GM12891 (cell line): ENCODE results near the gene SELENOW.
"Not testable (repeated sequence)": the region's sequence is repeated elsewhere in the genome, so short reads cannot be mapped to it uniquely, and the experiment has no call there.

Experiments
- DNase-seq: peaks from one replicate; pipeline ENCODE4 v3.0.0; 2011; ENCODE audit warnings: low spot score; ENCODE audit not compliant: insufficient read length
- FAIRE-seq: peaks from 2 replicates; lab custom pipeline; 2011; peaks lifted over from hg19 to GRCh38; lab: Jason Lieb, UNC
- PAX5 ChIP-seq: IDR thresholded peaks from 2 replicates; pipeline ENCODE4 v1.6.1; 2011; ENCODE audit warnings: low read length, moderate library complexity, mild to moderate bottlenecking; ENCODE audit not compliant: insufficient read depth, severe bottlenecking
- POLR2A ChIP-seq: IDR thresholded peaks from 2 replicates; pipeline ENCODE4 v1.6.1; 2011; ENCODE audit warnings: low read depth, low read length, control low read depth
- POLR2AphosphoS5 ChIP-seq: IDR thresholded peaks from 2 replicates; pipeline ENCODE4 v1.6.1; 2011; ENCODE audit warnings: low read depth, low read length, control low read depth
- POU2F2 ChIP-seq: IDR thresholded peaks from 2 replicates; pipeline ENCODE4 v1.6.1; 2011; ENCODE audit warnings: low read depth, mild to moderate bottlenecking, control low read depth, low read length, moderate library complexity
- SPI1 ChIP-seq: IDR thresholded peaks from 2 replicates; pipeline ENCODE4 v1.6.1; 2011; ENCODE audit warnings: low read depth, low read length, control low read depth
- TAF1 ChIP-seq: IDR thresholded peaks from 2 replicates; pipeline ENCODE4 v1.6.1; 2011; ENCODE audit warnings: low read depth, low read length, control low read depth

The SELENOW gene

GRCh38 chr19:47765523-47766358, 12.8 kb upstream of the SELENOW start:
- FAIRE-seq: peak; percentile 43
- DNase-seq: no peak
- no peak for TF ChIP-seq TAF1

GRCh38 chr19:47766359-47766620, 12.2 kb upstream of the SELENOW start:
- no peak for FAIRE-seq

GRCh38 chr19:47766670-47767069, 11.8 kb upstream of the SELENOW start:
- DNase-seq: no peak
- no peak for FAIRE-seq
- TF ChIP-seq PAX5 (no peak), TAF1 (no peak), POLR2A (no peak), POLR2AphosphoS5 (no peak), POU2F2 (no peak), SPI1 (no peak)

More at GRCh38 chr19:47766359-47766620, 12.2 kb upstream of the SELENOW start:
- no peak for TF ChIP-seq POLR2A
- TF ChIP-seq TAF1: no peak
- TF ChIP-seq POU2F2: no peak
- TF ChIP-seq POLR2AphosphoS5: no peak
- TF ChIP-seq SPI1: no peak
- no peak for TF ChIP-seq PAX5
- DNase-seq: no peak

- DNase-seq: no peak
- TF ChIP-seq PAX5 (no peak), SPI1 (no peak), TAF1 (no peak), POLR2A (no peak), POU2F2 (no peak), POLR2AphosphoS5 (no peak)
- no peak for FAIRE-seq
These were observed 11.2 kb upstream of the SELENOW start for GRCh38 chr19:47767349-47767748.

GRCh38 chr19:47768604-47769003, 9.9 kb upstream of the SELENOW start:
- no peak for DNase-seq
- TF ChIP-seq PAX5 (no peak), POU2F2 (no peak), POLR2A (no peak), TAF1 (no peak), POLR2AphosphoS5 (no peak), SPI1 (no peak)
- no peak for FAIRE-seq

DNA sequence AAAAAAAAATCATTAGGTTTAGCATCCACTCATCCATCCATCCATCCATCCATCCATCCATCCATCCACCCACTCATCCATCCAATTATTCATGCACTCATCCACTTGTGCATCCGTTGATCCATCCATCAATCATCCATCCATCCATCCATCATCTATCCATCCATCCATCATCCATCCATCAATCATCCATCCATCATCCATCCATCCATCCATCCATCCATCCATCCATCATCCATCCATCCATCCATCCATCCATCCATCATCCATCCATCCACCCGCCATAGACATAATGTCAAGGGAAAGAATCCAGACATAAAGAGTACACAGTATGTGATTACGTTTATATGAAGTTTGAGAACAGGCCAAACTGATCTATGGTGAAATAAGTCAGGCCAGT, 9.0 kb upstream of the SELENOW start:
- FAIRE-seq (no peak), DNase-seq (no peak)
- TF ChIP-seq SPI1 (no peak), POLR2AphosphoS5 (no peak), POLR2A (no peak), TAF1 (no peak), POU2F2 (no peak), PAX5 (no peak)

- not testable (repeated sequence) for FAIRE-seq, DNase-seq
These were observed 7.2 kb upstream of the SELENOW start for GRCh38 chr19:47771291-47771690.

DNA sequence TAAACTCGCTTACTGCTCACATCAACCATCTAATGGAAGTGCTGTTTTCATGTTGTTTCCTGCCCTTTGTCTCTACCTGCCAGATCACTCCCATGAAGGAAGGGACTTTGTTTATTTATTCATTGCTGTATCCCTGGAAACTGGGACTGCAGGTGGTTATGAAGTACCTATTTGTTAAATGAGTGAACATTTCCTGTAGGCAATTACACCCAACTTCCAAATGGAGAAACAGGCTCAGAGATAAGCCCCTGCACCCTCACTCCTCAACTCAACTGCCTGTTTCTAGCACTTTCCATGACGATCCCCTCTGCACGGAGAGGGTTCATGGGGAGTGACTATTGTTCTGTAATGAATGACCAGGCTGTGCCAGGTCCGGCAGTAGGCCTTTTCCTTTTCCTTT, 1.9 kb upstream of the SELENOW start:
- TF ChIP-seq POLR2AphosphoS5 (no peak), TAF1 (no peak), SPI1 (no peak), POLR2A (no peak), PAX5 (no peak), POU2F2 (no peak)
- DNase-seq (no peak), FAIRE-seq (no peak)

DNA sequence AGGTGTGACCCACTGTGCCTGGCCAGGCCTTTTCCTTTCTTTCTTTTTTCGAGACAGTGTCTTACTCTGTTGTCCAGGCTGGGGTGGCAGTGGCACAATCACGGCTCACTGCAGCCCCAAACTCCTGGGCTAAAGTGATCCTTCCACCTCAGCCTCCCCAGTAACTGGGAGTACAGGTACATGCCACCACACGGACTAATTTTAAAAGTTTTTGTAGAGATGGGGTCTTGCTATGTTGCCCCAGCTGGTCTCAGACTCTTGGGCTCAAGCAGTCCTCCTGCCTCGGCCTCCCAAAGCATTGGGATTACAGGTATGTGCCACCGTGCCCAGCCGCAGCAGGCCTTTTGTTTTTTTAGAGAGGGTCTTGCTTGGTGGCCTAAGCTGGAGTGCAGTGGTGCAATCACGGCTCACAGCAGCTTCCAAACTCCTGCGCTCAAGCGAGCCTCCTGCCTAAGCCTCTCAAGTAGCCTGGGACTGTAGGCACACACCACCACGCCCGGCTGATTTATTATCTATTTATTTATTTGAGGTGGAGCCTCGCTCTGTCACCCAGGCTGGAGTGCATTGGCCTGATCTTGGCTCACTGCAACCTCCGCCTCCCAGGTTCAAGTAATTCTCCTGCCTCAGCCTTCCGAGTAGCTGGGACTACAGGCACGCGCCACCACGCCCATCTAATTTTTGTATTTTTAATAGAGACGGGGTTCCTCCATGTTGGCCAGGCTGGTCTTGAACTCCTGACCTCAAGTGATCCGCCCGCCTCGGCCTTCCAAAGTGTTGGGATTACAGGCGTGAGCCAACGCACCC, 1.1 kb upstream of the SELENOW start:
- FAIRE-seq, DNase-seq: not testable (repeated sequence)

DNA sequence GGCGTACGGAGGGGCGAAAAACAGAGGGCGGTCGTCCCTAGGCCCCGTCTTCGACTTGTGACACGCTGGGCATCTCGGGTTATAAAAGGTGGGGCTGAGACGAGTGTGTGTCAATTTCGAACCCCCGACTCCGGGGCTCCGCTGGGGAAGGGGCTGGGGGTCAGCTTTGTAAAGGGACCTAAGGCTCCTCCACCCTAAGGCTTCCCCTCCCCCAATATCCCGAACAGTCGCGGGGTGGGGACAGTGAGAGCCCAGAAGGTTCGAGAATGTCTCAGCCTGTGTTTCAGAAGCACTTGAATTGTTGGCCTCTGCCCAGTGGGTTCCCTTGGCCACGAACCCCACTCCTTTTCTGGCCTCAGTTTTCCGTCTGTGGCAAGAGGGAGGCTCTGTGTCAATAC, 450 bp downstream of the SELENOW start:
- TF ChIP-seq POU2F2 (no peak), POLR2A (no peak), POLR2AphosphoS5 (no peak), SPI1 (no peak), PAX5 (no peak), TAF1 (no peak)
- FAIRE-seq (peak; percentile 9), DNase-seq (no peak)
